NCI-H1105 (cell line): Measurements from ENCODE around the gene CHRNE.

ENCODE experiments used
- DNase-seq: peaks from one replicate; lab custom pipeline; 2025; lab: John Stamatoyannopoulos, UW

The CHRNE gene

GRCh38 chr17:4854111-4854681, 48.7 kb downstream of the CHRNE start:
- no peak for DNase-seq

GRCh38 chr17:4853208-4853671, 49.7 kb downstream of the CHRNE start:
- no peak for DNase-seq

- DNase-seq = no peak
Observed at GRCh38 chr17:4852567-4853207, 50.2 kb downstream of the CHRNE start.

GRCh38 chr17:4851084-4851483, 51.8 kb downstream of the CHRNE start:
- no peak for DNase-seq

- no peak for DNase-seq
Observed at GRCh38 chr17:4850246-4850645, 52.7 kb downstream of the CHRNE start.

GRCh38 chr17:4849011-4849536, 53.8 kb downstream of the CHRNE start:
- DNase-seq = no peak
